BLaER1 (cell line): ENCODE measurements around the gene PAGE2.
"Not testable (repeated sequence)": the region's sequence is repeated elsewhere in the genome, so short reads cannot be mapped to it uniquely, and the experiment has no call there.

Experiments used
- H3K27ac ChIP-seq: shearing (Covaris generic); formaldehyde crosslinking; 2 replicates; pipeline ENCODE4 v1.8.1; 2022
- H3K27me3 ChIP-seq: shearing (Covaris generic); formaldehyde crosslinking; 2 replicates; pipeline ENCODE4 v1.8.1; 2022
- H3K36me3 ChIP-seq: shearing (Covaris generic); formaldehyde crosslinking; 2 replicates; pipeline ENCODE4 v1.8.1; 2022
- H3K4me1 ChIP-seq: shearing (Covaris generic); formaldehyde crosslinking; 2 replicates; pipeline ENCODE4 v1.8.1; 2022
- H3K4me2 ChIP-seq: shearing (Covaris generic); formaldehyde crosslinking; 2 replicates; pipeline ENCODE4 v1.8.1; 2022
- H3K4me3 ChIP-seq: shearing (Covaris generic); formaldehyde crosslinking; 2 replicates; pipeline ENCODE4 v1.8.1; 2022
- H3K9ac ChIP-seq: shearing (Covaris generic); formaldehyde crosslinking; 2 replicates; pipeline ENCODE4 v1.8.1; 2022
- H3K9me3 ChIP-seq: shearing (Covaris generic); formaldehyde crosslinking; 2 replicates; pipeline ENCODE4 v1.8.1; 2022
- H4K20me1 ChIP-seq: shearing (Covaris generic); formaldehyde crosslinking; 2 replicates; pipeline ENCODE4 v1.8.1; 2022
- Cebpa-rat ChIP-seq: shearing (Covaris generic); IDR thresholded peaks from 2 replicates; pipeline ENCODE4 v1.8.1; 2022

Gene PAGE2

DNA sequence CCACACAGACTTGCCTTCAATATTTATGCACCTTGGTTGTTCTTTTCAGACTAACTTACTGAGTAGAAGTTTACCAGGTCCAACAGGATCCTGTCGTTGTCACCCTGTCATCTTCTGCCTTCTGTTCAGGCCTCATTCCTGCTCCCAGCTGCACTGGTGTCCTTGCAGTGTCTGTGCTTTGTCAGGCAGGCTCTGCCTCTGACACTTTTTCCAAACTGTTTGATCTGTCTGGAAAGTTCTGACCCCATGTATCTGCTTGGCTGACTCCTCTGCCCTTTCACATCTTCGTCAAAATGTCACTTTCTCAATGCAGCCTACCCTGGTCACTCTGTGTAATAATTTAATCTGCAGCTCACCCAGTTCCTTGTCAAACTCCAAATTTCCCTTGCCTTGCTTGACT lies 9.9 kb downstream of the PAGE2 start:
- Histone ChIP-seq H3K27ac (no peak overlapping the region), H3K9me3 (no peaks in the 10 kb centered on the region), H3K4me3 (no peak overlapping the region), H4K20me1 (no peaks in the 10 kb centered on the region), H3K9ac (no peak overlapping the region), H3K4me1 (no peaks in the 10 kb centered on the region), H3K36me3 (no peaks in the 10 kb centered on the region), H3K4me2 (no peak overlapping the region), H3K27me3 (peaks cover 79% of the 10 kb centered on the region)
- TF ChIP-seq Cebpa-rat, result no peak

DNA sequence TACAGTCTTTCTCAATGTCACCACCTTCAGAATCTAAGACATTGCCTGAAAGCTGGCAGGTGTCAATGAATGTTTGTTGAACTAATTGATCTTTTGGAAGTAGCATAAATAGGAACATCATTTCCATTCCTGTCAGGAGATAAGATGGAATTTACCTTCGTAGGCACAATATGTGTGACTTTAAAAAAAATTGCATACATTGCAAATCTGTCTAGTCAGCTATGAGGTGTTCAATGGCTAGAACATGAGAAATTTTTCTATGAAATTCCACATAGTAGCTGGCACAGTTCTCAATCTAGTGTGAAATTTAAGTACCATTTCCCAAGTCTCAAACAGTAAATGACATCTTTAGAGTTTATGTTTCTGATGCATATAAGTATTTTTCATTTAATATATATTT lies 10.3 kb downstream of the PAGE2 start:
- no peaks in the 10 kb centered on the region for H3K36me3 ChIP-seq
- H3K4me1 ChIP-seq, result no peaks in the 10 kb centered on the region
- H3K9me3 ChIP-seq, result no peaks in the 10 kb centered on the region
- H3K4me3 ChIP-seq, result no peak overlapping the region
- H4K20me1 ChIP-seq, result no peaks in the 10 kb centered on the region
- H3K27me3 ChIP-seq, result peaks cover 75% of the 10 kb centered on the region
- no peak overlapping the region for H3K4me2 ChIP-seq
- no peak overlapping the region for H3K27ac ChIP-seq
- H3K9ac ChIP-seq, result no peak overlapping the region
- TF ChIP-seq Cebpa-rat, result no peak

DNA sequence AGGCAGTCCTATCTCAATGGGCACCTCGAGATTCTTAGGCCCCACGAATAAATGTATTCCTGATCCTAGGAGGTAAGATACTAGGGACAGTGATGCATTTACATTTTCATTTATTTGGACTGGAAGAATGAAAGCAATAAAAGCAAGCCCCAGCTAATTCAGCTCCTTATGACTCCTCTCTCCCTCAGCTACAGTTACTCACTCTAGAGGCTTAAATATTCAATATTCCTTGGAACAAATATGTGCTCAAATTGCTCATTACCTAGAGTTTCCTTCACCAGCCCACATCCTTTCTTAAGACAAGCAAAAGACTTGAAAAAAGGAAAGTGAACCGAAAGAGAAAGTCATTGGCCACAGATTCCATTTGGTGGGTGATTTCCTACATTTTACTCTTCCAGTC lies 13.9 kb downstream of the PAGE2 start:
- no peak overlapping the region for H3K27ac ChIP-seq
- TF ChIP-seq Cebpa-rat, result no peak
- no peak overlapping the region for H3K4me3 ChIP-seq
- H3K27me3 ChIP-seq, result peaks cover 41% of the 10 kb centered on the region
- no peaks in the 10 kb centered on the region for H3K4me1 ChIP-seq
- H4K20me1 ChIP-seq, result no peaks in the 10 kb centered on the region
- H3K36me3 ChIP-seq, result no peaks in the 10 kb centered on the region
- no peak overlapping the region for H3K9ac ChIP-seq
- H3K4me2 ChIP-seq, result no peak overlapping the region
- no peaks in the 10 kb centered on the region for H3K9me3 ChIP-seq

DNA sequence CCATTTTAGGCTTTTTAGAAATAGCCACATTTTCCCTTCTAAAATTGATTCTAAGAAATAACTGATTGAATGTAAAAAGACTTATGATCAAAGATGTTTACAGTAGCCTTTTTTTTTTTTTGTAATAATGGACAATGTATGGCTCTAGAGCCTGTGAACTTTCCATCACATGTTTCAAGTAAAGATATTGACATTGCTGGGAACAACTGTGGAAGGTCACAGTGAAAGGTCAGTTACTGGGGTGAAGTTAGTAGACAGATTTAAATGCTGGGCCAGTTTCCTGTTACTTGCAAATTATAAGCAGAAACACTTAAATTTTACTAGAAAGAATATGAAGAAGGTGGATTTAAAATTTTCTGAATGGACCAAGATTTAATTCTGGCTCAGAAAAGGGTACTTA lies 18.4 kb downstream of the PAGE2 start:
- no peak overlapping the region for H3K4me3 ChIP-seq
- no peaks in the 10 kb centered on the region for H4K20me1 ChIP-seq
- no peak for TF ChIP-seq Cebpa-rat
- no peaks in the 10 kb centered on the region for H3K4me1 ChIP-seq
- H3K36me3 ChIP-seq, result no peaks in the 10 kb centered on the region
- H3K27me3 ChIP-seq, result peaks cover 30% of the 10 kb centered on the region
- H3K4me2 ChIP-seq, result no peak overlapping the region
- H3K27ac ChIP-seq, result no peak overlapping the region
- no peak overlapping the region for H3K9ac ChIP-seq
- H3K9me3 ChIP-seq, result no peaks in the 10 kb centered on the region

DNA sequence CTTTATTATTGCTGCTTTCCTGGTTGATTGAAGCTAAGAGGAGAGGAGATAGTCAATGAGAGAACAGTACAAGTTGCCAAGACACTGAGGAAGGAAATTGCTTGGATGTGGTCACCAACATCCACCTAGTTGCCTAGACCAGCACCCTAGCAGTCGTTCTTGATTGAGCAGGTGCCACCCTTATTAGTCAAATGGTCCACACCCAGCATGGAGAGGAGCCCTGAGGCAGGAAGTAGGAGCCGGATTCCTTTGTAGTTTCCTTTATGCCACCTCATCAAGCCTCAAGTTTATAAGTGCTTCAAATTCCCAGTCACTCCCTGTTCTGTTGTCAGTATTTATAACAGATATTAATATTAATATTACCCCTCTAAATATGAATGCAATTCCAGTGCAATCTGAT lies 19.1 kb downstream of the PAGE2 start:
- Histone ChIP-seq H3K36me3 (no peaks in the 10 kb centered on the region), H3K4me2 (no peak overlapping the region), H3K9ac (no peak overlapping the region), H3K4me1 (no peaks in the 10 kb centered on the region), H3K9me3 (no peaks in the 10 kb centered on the region), H3K27ac (no peak overlapping the region), H4K20me1 (no peaks in the 10 kb centered on the region), H3K4me3 (no peak overlapping the region), H3K27me3 (peaks cover 24% of the 10 kb centered on the region)
- TF ChIP-seq Cebpa-rat, result no peak

DNA sequence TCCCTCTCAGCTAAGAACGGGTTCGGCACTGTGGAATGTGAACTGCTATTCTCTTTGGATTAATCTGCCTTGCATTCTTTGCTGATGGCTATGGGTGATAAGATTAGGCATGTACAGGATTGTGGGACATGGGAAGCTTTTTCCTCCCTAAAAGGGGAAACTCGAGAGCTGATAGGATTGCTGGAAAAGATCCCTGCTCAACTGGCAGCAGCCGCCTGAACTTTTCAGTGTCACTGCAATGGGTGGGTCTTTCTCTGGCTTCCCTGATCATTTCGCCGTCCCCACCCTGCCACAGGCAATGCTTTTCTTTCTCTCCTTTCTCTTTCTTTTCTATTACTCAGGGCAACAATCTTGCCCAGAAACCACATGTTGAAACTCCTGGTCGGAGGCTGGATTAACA lies 20.5 kb downstream of the PAGE2 start:
- Histone ChIP-seq H3K36me3 (no peaks in the 10 kb centered on the region), H3K27me3 (peaks cover 18% of the 10 kb centered on the region), H3K4me1 (no peaks in the 10 kb centered on the region), H3K9me3 (no peaks in the 10 kb centered on the region), H4K20me1 (no peaks in the 10 kb centered on the region), H3K27ac (no peak overlapping the region), H3K9ac (no peak overlapping the region), H3K4me3 (no peak overlapping the region), H3K4me2 (no peak overlapping the region)
- TF ChIP-seq Cebpa-rat, result no peak

DNA sequence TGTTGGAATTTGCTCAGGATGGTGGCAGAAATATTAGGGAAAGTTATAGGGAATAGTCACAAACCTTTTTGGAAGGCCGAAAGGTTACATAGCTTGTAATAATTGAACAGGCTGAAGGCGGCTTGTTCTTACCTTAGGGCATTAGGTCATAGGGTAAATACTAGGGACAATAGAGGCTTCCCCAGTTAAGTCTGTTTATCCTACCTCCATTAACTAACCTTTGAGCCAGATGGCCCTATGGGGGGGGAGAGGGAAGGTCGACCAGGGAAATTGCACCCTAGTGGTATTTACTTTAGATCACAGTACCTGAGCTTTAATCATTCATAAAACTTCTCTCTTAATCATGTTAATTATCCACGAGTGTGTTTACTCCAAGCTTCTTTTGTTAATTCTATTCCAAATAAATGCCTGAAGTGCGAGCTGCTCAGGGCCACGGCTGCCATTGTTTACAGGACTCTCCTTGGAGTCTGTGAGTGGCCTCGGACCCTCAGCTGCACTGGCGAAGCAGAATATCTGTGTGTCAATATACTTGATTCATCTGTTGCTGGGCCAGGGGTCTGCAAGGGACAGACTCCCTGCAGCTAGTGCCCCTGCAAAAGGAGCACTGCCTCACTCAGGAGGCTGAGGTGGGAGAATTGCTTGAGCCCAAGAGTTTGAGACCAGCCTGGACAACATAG lies 22.9 kb downstream of the PAGE2 start:
- Histone ChIP-seq H3K36me3 (no peaks in the 10 kb centered on the region), H3K4me1 (no peaks in the 10 kb centered on the region), H3K27ac (no peak overlapping the region), H3K9ac (no peak overlapping the region), H3K4me2 (no peak overlapping the region), H3K9me3 (no peaks in the 10 kb centered on the region), H4K20me1 (no peaks in the 10 kb centered on the region), H3K4me3 (no peak overlapping the region), H3K27me3 (peaks cover 34% of the 10 kb centered on the region)
- TF ChIP-seq Cebpa-rat, result no peak

DNA sequence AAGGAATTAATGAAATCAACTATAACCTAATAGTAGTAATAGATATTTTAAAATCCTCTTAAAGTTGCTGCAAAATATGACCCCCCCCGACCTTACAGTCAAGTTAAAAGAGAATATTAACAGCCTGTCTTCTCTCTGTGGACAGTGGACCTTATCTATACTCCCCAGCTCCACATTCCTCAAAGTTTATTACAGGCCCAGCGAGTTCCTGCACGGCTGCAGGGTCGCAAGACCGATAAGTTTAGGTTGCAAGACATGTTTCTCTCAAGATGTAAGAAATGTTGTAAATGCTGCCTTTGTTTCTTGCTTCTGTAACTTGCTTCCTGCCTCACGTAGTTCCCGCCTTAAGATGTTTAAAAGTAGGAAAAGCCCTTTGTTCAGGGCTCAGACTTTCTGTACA lies 27.8 kb downstream of the PAGE2 start:
- H3K36me3 ChIP-seq, H3K27ac ChIP-seq, H3K9ac ChIP-seq, H3K9me3 ChIP-seq, H3K4me1 ChIP-seq, H4K20me1 ChIP-seq, H3K4me2 ChIP-seq, H3K4me3 ChIP-seq: not testable (repeated sequence)
- peaks cover 63% of the 10 kb centered on the region for H3K27me3 ChIP-seq

DNA sequence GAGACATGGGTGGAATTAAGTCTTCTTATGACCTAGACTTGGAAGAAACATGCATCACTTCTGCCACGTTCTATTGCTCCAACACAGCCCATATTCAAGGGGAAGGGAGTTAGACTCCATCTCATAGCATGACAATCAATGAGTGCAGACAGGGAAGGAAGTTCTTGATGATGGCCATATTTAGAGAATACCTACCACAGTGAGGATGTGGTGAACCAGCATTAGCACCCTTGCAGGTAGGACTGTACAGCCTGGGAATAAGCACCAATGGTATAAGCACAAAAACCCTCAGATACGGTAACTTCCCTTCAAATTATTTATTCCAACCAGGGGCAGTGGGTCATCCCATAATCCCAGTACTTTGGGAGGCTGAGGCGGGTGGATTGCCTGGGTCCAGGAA lies 29.8 kb downstream of the PAGE2 start:
- Histone ChIP-seq H3K4me1 (no peaks in the 10 kb centered on the region), H3K9me3 (no peaks in the 10 kb centered on the region), H4K20me1 (no peaks in the 10 kb centered on the region; the same call in 1 of the 2 replicates), H3K9ac (no peak overlapping the region), H3K4me2 (no peak overlapping the region), H3K27ac (no peak overlapping the region), H3K36me3 (no peaks in the 10 kb centered on the region), H3K27me3 (peaks cover 82% of the 10 kb centered on the region), H3K4me3 (no peak overlapping the region)
- TF ChIP-seq Cebpa-rat, result no peak

DNA sequence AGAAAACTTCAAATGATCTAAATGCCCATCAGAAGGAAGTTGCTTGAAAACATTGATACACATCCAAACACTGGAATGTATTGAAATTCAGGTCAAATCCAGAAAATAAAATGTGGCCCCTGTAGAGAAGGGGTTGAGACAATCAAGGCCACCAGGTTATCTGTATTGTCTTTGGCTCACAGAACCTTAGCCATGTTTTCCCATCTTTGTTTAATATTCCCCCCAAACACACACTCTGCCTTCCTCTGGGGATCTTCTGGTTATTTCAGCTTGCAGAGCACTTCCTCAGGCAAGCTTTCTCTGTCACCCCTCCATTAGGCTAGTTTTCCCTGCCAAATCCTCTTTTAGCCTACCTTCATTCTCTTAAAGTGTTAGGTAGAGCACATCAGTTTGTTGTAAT lies 30.5 kb downstream of the PAGE2 start:
- Histone ChIP-seq H3K36me3 (no peaks in the 10 kb centered on the region), H3K4me1 (no peaks in the 10 kb centered on the region), H4K20me1 (no peaks in the 10 kb centered on the region; the same call in 1 of the 2 replicates), H3K4me3 (no peak overlapping the region), H3K9ac (no peak overlapping the region), H3K9me3 (no peaks in the 10 kb centered on the region), H3K27me3 (peaks cover 89% of the 10 kb centered on the region), H3K27ac (no peak overlapping the region), H3K4me2 (no peak overlapping the region)
- TF ChIP-seq Cebpa-rat, result no peak

DNA sequence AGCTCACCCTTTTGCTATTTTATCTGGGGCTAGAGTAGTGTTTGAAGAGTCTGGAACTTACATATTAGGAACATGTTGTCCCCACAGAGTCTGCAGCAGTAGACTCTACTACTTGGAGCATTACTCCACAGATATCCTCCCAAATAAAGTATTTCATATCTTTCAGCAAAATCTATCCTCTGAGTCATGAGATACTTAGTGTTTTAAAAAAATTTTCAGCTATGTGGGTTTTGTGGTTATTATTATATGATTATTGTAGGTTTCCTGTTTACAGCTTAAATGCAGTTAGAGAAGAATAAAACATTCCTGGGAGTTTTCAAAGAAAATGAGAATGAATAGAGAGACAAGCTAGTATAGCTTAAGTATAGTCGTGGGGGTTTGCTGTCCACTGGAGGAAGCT lies 30.9 kb downstream of the PAGE2 start:
- no peak for TF ChIP-seq Cebpa-rat
- Histone ChIP-seq H4K20me1 (no peaks in the 10 kb centered on the region; the same call in 1 of the 2 replicates), H3K4me1 (no peaks in the 10 kb centered on the region), H3K27me3 (peaks cover 93% of the 10 kb centered on the region), H3K4me3 (no peak overlapping the region), H3K9me3 (no peaks in the 10 kb centered on the region), H3K4me2 (no peak overlapping the region), H3K9ac (no peak overlapping the region), H3K36me3 (no peaks in the 10 kb centered on the region), H3K27ac (no peak overlapping the region)
